Activated CD8-positive, alpha-beta memory T cell treated with anti-CD3 and anti-CD28 coated beads for 4 hours (primary cell): ENCODE results near the gene GAST.
"Not testable (repeated sequence)": the region's sequence is repeated elsewhere in the genome, so short reads cannot be mapped to it uniquely, and the experiment has no call there.

Experiments used
- DNase-seq, 2 donors: peaks; one replicate each; pipeline ENCODE4 v3.0.0-alpha.2; 2020; ENCODE audit warnings: low read depth in 2 of 2

Gene GAST

GRCh38 chr17:41683441-41684007 is 28.6 kb upstream of the GAST start:
- DNase-seq, result no peak

- DNase-seq, result no peak
These were observed 28.1 kb upstream of the GAST start for GRCh38 chr17:41684035-41684434.

DNA sequence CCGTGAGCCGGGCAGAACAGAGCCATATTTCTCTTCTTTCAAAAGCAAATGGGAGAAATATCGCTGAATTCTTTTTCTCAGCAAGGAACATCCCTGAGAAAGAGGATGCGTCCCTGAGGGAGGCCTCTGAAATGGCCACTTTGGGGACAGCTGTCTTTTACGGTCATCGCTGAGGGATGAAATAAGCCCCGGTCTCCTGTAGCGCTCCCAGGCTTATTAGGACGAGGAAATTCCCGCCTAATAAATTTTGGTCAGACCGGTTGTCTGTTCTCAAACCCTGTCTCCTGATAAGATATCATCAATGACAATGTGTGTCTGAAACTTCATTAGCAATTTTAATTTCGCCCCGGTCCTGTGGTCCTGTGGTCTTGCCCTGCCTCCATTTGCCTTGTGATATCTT is 26.4 kb upstream of the GAST start:
- not testable (repeated sequence) for DNase-seq

GRCh38 chr17:41686281-41686680 is 25.9 kb upstream of the GAST start:
- DNase-seq, result no peak

GRCh38 chr17:41687828-41688640 is 24.1 kb upstream of the GAST start:
- peak in 1 of 2 donors; percentile 39 for DNase-seq

DNA sequence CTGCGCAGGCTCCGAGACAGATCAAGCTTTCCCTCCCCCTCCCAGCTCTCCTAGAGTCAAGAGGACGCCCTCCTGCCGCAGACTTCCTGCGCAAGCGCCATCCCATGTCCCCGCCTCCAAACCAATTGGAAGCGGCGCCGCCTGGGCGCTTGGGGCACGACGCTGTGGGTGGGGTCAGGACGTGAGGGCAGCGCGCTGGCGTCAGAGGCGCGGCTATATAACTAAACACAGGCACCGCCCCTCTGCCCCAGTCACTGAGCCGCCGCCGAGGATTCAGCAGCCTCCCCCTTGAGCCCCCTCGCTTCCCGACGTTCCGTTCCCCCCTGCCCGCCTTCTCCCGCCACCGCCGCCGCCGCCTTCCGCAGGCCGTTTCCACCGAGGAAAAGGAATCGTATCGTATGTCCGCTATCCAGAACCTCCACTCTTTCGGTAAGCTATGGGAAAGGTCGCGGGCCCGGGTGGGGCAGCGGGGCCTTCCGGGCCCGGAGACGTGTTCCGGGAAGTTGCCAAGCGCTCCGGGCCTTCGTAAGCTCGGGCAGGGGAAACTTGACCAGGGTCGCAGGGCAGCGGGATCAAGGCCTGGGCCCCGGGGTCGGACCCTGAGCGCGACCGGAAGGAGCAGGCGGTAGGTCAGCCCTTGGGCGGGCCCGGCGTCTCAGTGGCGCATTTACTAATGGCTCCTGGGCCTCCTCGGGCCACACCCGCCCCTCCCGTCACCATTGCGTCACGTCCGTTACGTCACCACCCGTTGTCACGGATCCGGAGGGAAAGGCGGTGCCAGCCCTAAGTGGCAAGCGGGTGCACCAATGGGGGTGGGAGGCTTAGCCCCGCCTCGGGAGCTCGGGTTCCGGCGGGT is 23.3 kb upstream of the GAST start, which contains the start of gene EIF1:
Gene EIF1, plus strand, starts transcription at position 245 of the 856 bp plus-strand sequence. Its CDS starts 154 bp downstream, at position 399.
- DNase-seq, result peak; percentile 100

GRCh38 chr17:41689497-41690299 is 22.4 kb upstream of the GAST start:
- DNase-seq, result peak in 1 of 2 donors; percentile 33

DNA sequence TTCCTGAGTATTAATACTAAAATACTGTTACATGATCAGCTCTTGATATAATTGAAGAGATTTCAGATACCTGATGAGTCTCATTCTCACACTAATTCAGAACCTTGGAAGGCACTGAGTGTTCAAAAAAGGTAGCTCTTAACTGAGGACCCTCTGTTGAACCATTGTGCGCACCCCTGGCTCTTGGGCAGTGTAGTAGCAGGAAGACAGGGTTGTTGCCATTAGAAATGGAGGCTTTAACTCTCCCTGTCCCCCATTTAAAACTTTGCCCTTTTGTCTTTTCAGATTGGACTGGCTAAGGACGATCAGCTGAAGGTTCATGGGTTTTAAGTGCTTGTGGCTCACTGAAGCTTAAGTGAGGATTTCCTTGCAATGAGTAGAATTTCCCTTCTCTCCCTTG is 21.6 kb upstream of the GAST start:
- no peak for DNase-seq

- no peak for DNase-seq
These were observed 20.9 kb upstream of the GAST start for GRCh38 chr17:41691031-41691777.

- no peak for DNase-seq
These were observed 19.2 kb upstream of the GAST start for GRCh38 chr17:41692722-41693521.

- DNase-seq, result no peak
These were observed 16.9 kb upstream of the GAST start for GRCh38 chr17:41695134-41695661.

DNA sequence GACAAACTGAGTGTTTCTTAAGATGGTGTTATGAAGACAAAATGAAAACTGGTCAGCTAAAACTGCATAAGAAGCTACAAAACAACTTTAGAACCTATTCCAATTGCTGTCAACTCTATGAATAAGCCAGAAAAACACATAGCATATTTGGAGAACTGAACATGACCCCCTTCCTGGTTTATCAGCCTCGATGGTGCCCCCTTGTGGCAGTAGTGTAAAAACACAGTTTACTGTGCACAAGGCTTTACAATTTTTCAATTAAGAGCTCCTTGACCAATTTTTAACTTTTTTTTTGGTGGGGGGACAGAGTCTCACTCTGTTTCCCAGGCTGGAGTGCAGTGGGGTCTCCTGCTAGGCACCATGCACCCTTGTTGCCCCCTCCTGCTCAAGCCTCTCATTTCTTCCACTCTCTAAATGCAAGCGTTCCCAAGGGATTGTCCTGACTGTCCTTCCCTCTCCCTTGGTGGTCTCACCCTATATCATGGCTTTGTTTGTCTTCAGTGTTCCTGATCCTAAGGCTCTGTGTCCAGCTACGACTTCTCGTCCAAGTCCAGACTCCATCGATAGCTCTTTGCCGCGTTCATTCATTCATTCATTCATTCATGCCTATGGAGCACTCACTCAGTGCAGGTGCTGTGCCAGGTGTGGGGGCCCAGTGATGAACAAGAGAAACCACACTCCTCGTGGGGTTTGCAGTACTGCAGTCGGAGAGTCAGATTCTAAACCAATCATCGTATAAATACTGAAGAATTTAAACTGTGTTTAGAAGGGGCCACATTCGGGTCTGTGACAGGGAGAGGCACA is 16.0 kb upstream of the GAST start:
- peak; percentile 45 to 56 for DNase-seq

DNA sequence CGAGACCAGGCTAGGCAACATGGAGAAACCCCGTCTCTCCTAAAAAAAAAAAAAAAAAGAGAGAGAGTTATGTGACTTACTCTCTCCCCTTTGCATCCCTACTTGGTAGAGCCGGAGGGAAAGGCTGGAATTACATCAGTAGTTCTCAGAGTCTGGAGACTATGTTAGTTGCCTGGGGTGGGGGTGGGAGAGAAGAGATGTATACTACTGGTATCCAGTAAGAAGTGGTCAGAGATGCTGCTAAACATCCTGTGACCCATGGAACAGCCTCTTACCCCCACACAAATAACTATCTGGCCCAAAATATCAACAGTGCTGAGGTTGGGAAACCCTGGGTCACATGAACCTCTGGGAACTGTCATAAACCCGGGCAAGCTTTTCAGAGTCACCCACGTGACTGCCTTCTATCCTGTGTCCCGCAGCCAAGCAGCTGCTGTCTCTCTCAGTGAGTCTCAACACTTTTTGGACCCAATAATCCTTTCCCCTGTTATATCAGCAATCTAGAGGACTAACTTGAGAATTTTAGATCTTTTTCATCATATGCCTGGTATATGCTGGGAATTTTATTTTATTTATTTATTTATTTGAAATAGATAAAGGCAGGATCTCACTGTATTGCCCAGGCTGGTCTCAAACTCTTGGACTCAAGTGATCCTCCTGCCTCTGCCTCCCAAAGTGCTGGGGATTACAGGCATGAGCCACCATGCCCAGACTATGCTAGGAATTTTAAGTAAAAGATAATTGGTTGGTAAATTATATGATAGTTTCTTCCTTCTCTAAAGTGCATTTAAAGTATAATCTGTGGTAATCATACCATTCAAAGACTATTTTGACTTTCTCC is 14.8 kb upstream of the GAST start:
- no peak for DNase-seq

DNA sequence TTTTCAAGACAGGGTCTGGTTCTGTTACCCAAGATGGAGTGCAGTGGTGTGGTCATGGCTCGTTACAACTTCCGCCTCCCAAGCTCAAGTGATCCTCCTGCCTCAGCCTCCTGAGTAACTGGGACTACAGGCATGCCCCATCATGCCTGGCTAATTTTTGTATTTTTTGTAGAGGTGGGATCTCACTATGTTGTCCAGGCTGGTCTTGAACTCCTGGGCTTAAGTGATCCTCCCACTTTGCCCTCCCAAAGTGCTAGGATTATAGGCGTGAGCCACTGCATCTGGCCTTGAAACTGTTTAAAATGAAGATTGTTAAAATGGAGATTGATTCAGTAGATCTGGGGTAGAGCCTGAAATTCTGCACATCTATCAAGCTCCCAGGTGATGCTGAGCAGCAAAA is 11.3 kb upstream of the GAST start:
- not testable (repeated sequence) for DNase-seq

GRCh38 chr17:41702712-41703111 is 9.4 kb upstream of the GAST start:
- no peak for DNase-seq

DNA sequence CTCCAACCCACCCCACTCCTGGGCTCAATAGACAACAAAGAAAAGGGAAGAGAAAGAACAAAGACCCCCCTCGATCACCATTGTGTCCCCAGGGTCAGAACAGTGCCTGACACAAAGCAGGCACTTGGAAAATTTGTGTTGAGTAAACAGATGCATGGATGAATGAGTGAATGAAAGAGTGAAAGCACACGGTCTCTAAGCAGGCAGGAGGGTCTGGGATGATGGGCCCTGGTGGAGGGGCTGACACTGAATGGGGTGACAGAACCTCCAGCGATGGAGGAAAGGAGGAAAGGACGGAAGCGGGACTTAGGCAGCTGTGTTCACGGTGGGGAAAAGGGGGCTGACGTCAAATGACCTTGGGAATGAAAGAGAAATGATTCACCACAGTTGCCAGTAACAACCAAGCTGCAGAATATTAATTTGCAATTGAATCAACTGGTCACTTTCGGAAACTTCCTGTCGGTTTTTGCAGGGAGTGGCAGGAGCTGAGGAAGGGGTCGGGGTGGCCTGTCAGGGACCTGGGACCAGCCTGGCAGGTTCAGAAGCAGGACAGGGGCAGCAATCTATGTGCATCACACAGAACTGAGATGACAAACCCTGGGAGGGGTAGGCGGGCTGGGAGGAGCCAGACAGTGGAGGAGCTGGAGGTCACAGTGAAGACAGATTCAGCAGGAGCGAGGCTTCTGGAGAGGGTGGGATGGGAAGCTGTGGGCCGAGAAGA is 6.7 kb upstream of the GAST start:
- DNase-seq, result no peak
